NCI-H510A treated with DMSO at 0.1 percent for 48 hours (cell line): ENCODE measurements around the gene ADD2.

Experiments
- DNase-seq: peaks from one replicate; lab custom pipeline; 2025; lab: John Stamatoyannopoulos, UW

The ADD2 gene

GRCh38 chr2:70784320-70784719 lies 16.3 kb upstream of the ADD2 start:
- DNase-seq = no peak

- DNase-seq = no peak
Measured at GRCh38 chr2:70779911-70780545, 12.0 kb upstream of the ADD2 start.

- DNase-seq = no peak
Measured at GRCh38 chr2:70779491-70779890, 11.5 kb upstream of the ADD2 start.

GRCh38 chr2:70778676-70779075 lies 10.7 kb upstream of the ADD2 start:
- no peak for DNase-seq

- no peak for DNase-seq
Measured at GRCh38 chr2:70777450-70777849, 9.4 kb upstream of the ADD2 start.

- no peak for DNase-seq
Measured at GRCh38 chr2:70776266-70776665, 8.3 kb upstream of the ADD2 start.

- DNase-seq = no peak
Measured at GRCh38 chr2:70775141-70775540, 7.1 kb upstream of the ADD2 start.

GRCh38 chr2:70772486-70773155 lies 4.6 kb upstream of the ADD2 start:
- DNase-seq = no peak

- no peak for DNase-seq
Measured at GRCh38 chr2:70771446-70771845, 3.4 kb upstream of the ADD2 start.

GRCh38 chr2:70769450-70769849 lies 1.4 kb upstream of the ADD2 start:
- DNase-seq = no peak

- DNase-seq = no peak
Measured at GRCh38 chr2:70768590-70769085, 638 bp upstream of the ADD2 start.

- peak; percentile 33 for DNase-seq
Measured at GRCh38 chr2:70767079-70767698, 811 bp downstream of the ADD2 start.

- no peak for DNase-seq
Measured at GRCh38 chr2:70766357-70767078, 1.5 kb downstream of the ADD2 start.

GRCh38 chr2:70765507-70765906 lies 2.5 kb downstream of the ADD2 start:
- DNase-seq = no peak

- no peak for DNase-seq
Measured at GRCh38 chr2:70759446-70759845, 8.6 kb downstream of the ADD2 start.

GRCh38 chr2:70757966-70758365 lies 10.0 kb downstream of the ADD2 start:
- DNase-seq = no peak

- DNase-seq = no peak
Measured at GRCh38 chr2:70757360-70757759, 10.6 kb downstream of the ADD2 start.

GRCh38 chr2:70756128-70756527 lies 11.9 kb downstream of the ADD2 start:
- no peak for DNase-seq

- peak; percentile 28 for DNase-seq
Measured at GRCh38 chr2:70753902-70754301, 14.1 kb downstream of the ADD2 start.

GRCh38 chr2:70753031-70753430 lies 15.0 kb downstream of the ADD2 start:
- DNase-seq = no peak

- DNase-seq = no peak
Measured at GRCh38 chr2:70752396-70752795, 15.6 kb downstream of the ADD2 start.

- DNase-seq = no peak
Measured at GRCh38 chr2:70751881-70752280, 16.1 kb downstream of the ADD2 start.

GRCh38 chr2:70750320-70750719 lies 17.7 kb downstream of the ADD2 start:
- DNase-seq = no peak
